GM19025 (cell line): ENCODE data around the gene IER3.

ENCODE experiments used
- ATAC-seq: cut with Tn5 transposase; IDR thresholded peaks from one replicate; pipeline ENCODE4 v1.9.1; 2021; ENCODE audit warnings: mild to moderate bottlenecking, low read depth, moderate library complexity; ENCODE audit not compliant: unreplicated experiment

Gene IER3

GRCh38 chr6:30749554-30750378 lies 5.4 kb upstream of the IER3 start:
- no peak for ATAC-seq

GRCh38 chr6:30748851-30749540 lies 4.6 kb upstream of the IER3 start:
- no peak for ATAC-seq

- no peak for ATAC-seq
Observed at GRCh38 chr6:30747902-30748769, 3.8 kb upstream of the IER3 start.

GRCh38 chr6:30747300-30747687 lies 2.9 kb upstream of the IER3 start:
- no peak for ATAC-seq

GRCh38 chr6:30743099-30744053 lies 971 bp downstream of the IER3 start:
- ATAC-seq: peak; percentile 25

GRCh38 chr6:30742316-30743098 lies 1.8 kb downstream of the IER3 start, which contains the start of gene FLOT1:
Gene FLOT1 (minus strand): TSS chr6:30742687. CDS start chr6:30742189, 498 bp downstream.
- peak; percentile 70 for ATAC-seq

GRCh38 chr6:30741789-30742315 lies 2.5 kb downstream of the IER3 start:
- no peak for ATAC-seq

- no peak for ATAC-seq
Observed at GRCh38 chr6:30741063-30741779, 3.1 kb downstream of the IER3 start.

GRCh38 chr6:30740540-30740870 lies 3.8 kb downstream of the IER3 start:
- ATAC-seq: no peak

- no peak for ATAC-seq
Observed at GRCh38 chr6:30738532-30738931, 5.8 kb downstream of the IER3 start.

- ATAC-seq: no peak
Observed at GRCh38 chr6:30735668-30736314, 8.6 kb downstream of the IER3 start.

- no peak for ATAC-seq
Observed at GRCh38 chr6:30732237-30732943, 12.0 kb downstream of the IER3 start.

GRCh38 chr6:30730601-30731435 lies 13.5 kb downstream of the IER3 start:
- peak; percentile 60 for ATAC-seq

GRCh38 chr6:30727920-30728553 lies 16.3 kb downstream of the IER3 start:
- no peak for ATAC-seq

- ATAC-seq: no peak
Observed at GRCh38 chr6:30726506-30727413, 17.6 kb downstream of the IER3 start.
